ENCODE measurements around the gene USH1C.

The USH1C gene

GRCh38 chr11:17547051-17547577, 2.9 kb upstream of the USH1C start, which contains the start of gene OTOG:
Gene OTOG, plus strand, starts transcription at chr11:17547259. Its CDS starts 114 bp downstream, at chr11:17547373.
- TF ChIP-seq CTCF (IDR thresholded peaks at IDR 0.05): no peak
- no peak within 1 kb of the TSS for H3K27ac ChIP-seq

- H3K27ac ChIP-seq: no peak overlapping the region
- TF ChIP-seq ZFX (IDR thresholded peaks at IDR 0.05; ENCODE audit: borderline replicate concordance): no peak
- TF ChIP-seq CTCF (IDR thresholded peaks at IDR 0.05): no peak
These were observed 2.0 kb upstream of the USH1C start for GRCh38 chr11:17546240-17546639.

DNA sequence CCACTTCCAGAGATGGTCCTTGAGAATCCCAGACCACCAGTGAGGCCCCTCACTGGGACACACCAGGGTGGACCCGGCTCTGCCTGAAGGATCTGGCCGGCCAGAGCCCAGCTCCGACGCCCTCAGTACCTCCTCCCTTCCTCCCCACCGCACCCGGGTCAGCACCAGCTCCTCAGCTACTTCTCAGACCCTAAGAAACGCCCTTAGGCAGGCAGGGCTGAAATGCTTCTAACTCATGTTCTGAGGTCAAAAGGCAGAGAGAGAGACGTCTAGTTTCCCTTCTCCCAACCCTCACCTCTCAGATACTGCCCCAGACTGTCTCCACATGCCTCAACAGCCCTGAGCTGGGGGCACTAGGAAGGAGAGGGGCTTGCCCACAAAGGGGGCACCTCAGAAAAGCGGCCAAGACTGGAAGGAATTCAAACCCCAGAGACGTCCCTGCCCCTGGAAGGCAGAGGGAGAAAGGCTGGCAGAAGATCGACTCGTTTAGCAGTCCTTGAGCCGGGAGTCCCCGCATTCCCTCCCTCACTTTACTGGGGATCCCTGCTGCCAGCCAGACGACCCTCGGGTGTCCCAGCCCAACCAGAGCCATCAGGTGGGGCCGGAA, 539 bp downstream of the USH1C start:
- H3K27ac ChIP-seq: no peak overlapping the region
- no peak for TF ChIP-seq CTCF (IDR thresholded peaks at IDR 0.05)
- no peak for TF ChIP-seq ZFX (IDR thresholded peaks at IDR 0.05; ENCODE audit: borderline replicate concordance)

GRCh38 chr11:17543041-17543440, 1.2 kb downstream of the USH1C start:
- no peak for TF ChIP-seq ZFX (IDR thresholded peaks at IDR 0.05; ENCODE audit: borderline replicate concordance)
- TF ChIP-seq CTCF (IDR thresholded peaks at IDR 0.05): no peak
- H3K27ac ChIP-seq: no peak overlapping the region

DNA sequence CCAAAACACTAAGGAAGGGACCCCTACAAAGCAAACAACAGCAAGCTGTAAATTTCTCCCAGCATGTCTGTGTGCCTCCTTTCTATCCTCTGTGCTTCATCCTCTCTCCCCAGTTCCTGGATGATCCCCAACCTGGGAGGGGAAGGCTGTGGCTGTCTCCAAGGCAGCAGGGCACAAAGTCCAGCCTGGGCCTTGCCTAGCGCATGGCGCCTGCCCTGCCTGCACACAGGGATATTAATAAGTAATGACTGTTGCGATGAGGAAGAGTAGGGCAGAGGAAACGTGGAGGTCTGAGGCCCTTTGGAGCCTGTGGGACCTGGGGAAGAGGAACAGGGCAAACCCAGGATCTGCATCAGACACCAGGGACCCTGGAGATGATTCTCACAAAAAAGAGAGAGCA, 2.0 kb downstream of the USH1C start:
- H3K27ac ChIP-seq: no peak overlapping the region
- TF ChIP-seq ZFX (IDR thresholded peaks at IDR 0.05; ENCODE audit: borderline replicate concordance) (no peak), CTCF (IDR thresholded peaks at IDR 0.05) (no peak)

- peak overlapping the region; percentile 26; the same call in 1 of the 2 replicates for H3K27ac ChIP-seq
- no peak for TF ChIP-seq ZFX (IDR thresholded peaks at IDR 0.05; ENCODE audit: borderline replicate concordance)
- TF ChIP-seq CTCF (IDR thresholded peaks at IDR 0.05): no peak
These were observed 2.8 kb downstream of the USH1C start for GRCh38 chr11:17541330-17541885.

- peak overlapping the region; percentile 26; the same call in 1 of the 2 replicates for H3K27ac ChIP-seq
- TF ChIP-seq ZFX (IDR thresholded peaks at IDR 0.05; ENCODE audit: borderline replicate concordance) (no peak), CTCF (IDR thresholded peaks at IDR 0.05) (no peak)
These were observed 3.4 kb downstream of the USH1C start for GRCh38 chr11:17540807-17541206.
